ENCODE data around the gene PEX3.
A peak's percentile ranks its signal among the peaks of the same experiment; 100 is the strongest.

Gene PEX3
- long read RNA-seq, transcript PEX3-201 (12 exons, 1,969 nt), result major isoform, 132 of 170 reads
- long read RNA-seq, partial matches to known transcripts, result 22 of 170 reads
- long read RNA-seq, other reads (novel, unspliced or antisense), result 16 of 170 reads

GRCh38 chr6:143450453-143451371 lies at the start of gene PEX3, which contains the start of gene ADAT2:
PEX3 (plus strand) TSS chr6:143450805; CDS start chr6:143451043, 238 bp downstream.
ADAT2 (minus strand) TSS chr6:143450695; CDS start chr6:143450658, 37 bp downstream.
- H3K27me3 ChIP-seq (ENCODE audit: insufficient read depth, poor library complexity, severe bottlenecking), result no peaks in the 10 kb centered on the region
- TF ChIP-seq REST (IDR thresholded peaks at IDR 0.05; ENCODE audit: insufficient replicate concordance, low read depth), result peak; percentile 76
- no peak for TF ChIP-seq SPI1 (IDR thresholded peaks at IDR 0.05; ENCODE audit: borderline replicate concordance, low read depth)
- TF ChIP-seq GABPA (IDR thresholded peaks at IDR 0.05; ENCODE audit: low read depth), result peak; percentile 95
- no peak for TF ChIP-seq CTCF (IDR thresholded peaks at IDR 0.05; ENCODE audit: insufficient read depth, low read length)
- TF ChIP-seq POLR2AphosphoS5 (IDR thresholded peaks at IDR 0.05; ENCODE audit: low read depth), result peak; percentile 87
- peak within 1 kb of the TSS; percentile 85 for H3K27ac ChIP-seq (replicated peaks)

GRCh38 chr6:143401068-143401446 lies 49.5 kb upstream of the PEX3 start:
- no peak for DNase-seq (ENCODE audit: low read depth in 1 of 2, low spot score in 1 of 2)
- Histone ChIP-seq H3K27ac (replicated peaks) (no peak overlapping the region), H3K27me3 (ENCODE audit: insufficient read depth, poor library complexity, severe bottlenecking) (no peaks in the 10 kb centered on the region), H3K4me3 (replicated peaks; ENCODE audit: insufficient read depth, low read length) (no peak overlapping the region)
- TF ChIP-seq CTCF (IDR thresholded peaks at IDR 0.05; ENCODE audit: insufficient read depth, low read length) (no peak), GABPA (IDR thresholded peaks at IDR 0.05; ENCODE audit: low read depth) (no peak), REST (IDR thresholded peaks at IDR 0.05; ENCODE audit: insufficient replicate concordance, low read depth) (no peak), SPI1 (IDR thresholded peaks at IDR 0.05; ENCODE audit: borderline replicate concordance, low read depth) (no peak), POLR2AphosphoS5 (IDR thresholded peaks at IDR 0.05; ENCODE audit: low read depth) (no peak)

More at GRCh38 chr6:143450453-143451371, at the start of gene PEX3, which contains the start of gene ADAT2:
- peak; percentile 77 to 96 for DNase-seq (ENCODE audit: low read depth in 1 of 2, low spot score in 1 of 2)
- peak within 1 kb of the TSS; percentile 94 for H3K4me3 ChIP-seq (replicated peaks; ENCODE audit: insufficient read depth, low read length)

- Histone ChIP-seq H3K4me3 (replicated peaks; ENCODE audit: insufficient read depth, low read length) (no peak overlapping the region), H3K27me3 (ENCODE audit: insufficient read depth, poor library complexity, severe bottlenecking) (no peaks in the 10 kb centered on the region), H3K27ac (replicated peaks) (no peak overlapping the region)
- no peak for TF ChIP-seq SPI1 (IDR thresholded peaks at IDR 0.05; ENCODE audit: borderline replicate concordance, low read depth)
- DNase-seq (ENCODE audit: low read depth in 1 of 2, low spot score in 1 of 2), result no peak
Measured at GRCh38 chr6:143401636-143402370, 48.8 kb upstream of the PEX3 start.

Measured in HL-60 (cell line).